ENCODE results near the gene C5AR2.
"Not testable (repeated sequence)": the region's sequence is repeated elsewhere in the genome, so short reads cannot be mapped to it uniquely, and the experiment has no call there.

The C5AR2 gene

GRCh38 chr19:47324502-47324901 is 7.5 kb upstream of the C5AR2 start:
- DNase-seq, result no peak

- no peak for DNase-seq
Observed at GRCh38 chr19:47330466-47330869, 1.5 kb upstream of the C5AR2 start.

DNA sequence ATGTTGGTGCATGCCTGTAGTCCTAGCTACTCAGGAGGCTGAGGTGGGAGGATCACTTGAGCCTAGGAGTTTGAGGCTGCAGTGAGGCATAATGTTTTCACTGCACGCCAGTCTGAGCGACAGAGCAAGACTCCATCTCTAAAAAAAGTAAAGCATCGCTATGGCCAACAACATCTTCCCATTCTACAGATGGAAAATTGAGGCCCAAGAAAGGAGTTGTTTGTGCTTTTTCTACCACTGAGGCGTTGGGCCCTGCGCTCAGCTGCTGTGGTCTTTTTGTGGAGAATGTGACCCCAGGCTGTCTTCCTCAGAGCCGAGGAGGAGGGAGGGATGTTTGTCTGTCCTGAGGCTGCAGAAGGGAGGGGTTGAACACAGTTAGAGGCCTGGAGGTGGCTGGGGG is 485 bp upstream of the C5AR2 start:
- DNase-seq, result no peak

GRCh38 chr19:47336765-47337718 is 5.1 kb downstream of the C5AR2 start:
- DNase-seq, result not testable (repeated sequence)

GRCh38 chr19:47339196-47339880 is 7.4 kb downstream of the C5AR2 start:
- DNase-seq, result no peak

DNA sequence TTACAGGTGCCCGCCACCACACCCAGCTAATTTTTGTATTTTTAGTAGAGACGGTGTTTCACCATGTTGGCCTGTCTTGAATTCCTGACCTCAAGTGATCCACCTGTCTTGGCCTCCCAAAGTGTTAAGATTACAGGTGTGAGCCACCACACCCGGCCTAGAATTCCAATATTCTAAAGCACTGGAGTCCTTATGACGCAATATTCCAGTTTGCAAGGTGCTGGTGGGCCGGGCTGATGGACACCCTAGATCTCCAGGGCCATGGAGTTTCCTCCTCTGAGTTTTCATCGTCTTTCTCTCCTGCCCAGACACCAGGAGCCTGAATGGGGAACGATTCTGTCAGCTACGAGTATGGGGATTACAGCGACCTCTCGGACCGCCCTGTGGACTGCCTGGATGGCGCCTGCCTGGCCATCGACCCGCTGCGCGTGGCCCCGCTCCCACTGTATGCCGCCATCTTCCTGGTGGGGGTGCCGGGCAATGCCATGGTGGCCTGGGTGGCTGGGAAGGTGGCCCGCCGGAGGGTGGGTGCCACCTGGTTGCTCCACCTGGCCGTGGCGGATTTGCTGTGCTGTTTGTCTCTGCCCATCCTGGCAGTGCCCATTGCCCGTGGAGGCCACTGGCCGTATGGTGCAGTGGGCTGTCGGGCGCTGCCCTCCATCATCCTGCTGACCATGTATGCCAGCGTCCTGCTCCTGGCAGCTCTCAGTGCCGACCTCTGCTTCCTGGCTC is 8.7 kb downstream of the C5AR2 start:
- DNase-seq, result no peak

GRCh38 chr19:47341734-47342133 is 9.8 kb downstream of the C5AR2 start:
- DNase-seq, result no peak

DNA sequence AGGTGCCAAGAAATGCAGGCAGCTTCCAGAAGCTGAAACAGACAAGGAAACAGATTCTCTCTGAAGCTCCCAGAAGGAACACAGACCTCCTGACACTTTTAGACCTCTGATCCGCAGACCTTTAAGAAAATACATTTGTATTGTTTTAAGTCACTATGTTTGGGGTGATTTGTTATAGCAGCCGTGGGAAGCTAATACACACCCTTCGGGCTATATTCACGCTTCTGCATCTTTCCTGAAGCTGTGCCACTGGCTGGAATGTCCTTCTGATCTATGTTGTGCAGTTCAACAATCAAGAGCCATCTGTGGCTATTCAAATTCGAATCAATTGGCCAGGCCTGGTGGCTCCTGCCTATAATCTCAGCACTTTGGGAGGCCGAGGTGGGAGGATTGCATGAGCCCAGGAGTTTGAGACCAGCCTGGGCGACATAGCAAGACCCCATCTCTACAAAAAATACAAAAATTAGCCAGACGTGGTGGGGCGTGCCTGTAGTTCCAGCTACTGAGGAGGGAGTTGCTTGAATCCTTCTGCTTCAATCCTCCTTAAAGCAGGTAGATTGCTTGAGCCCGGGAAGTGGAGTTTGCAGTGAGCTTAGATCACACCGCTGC is 11.3 kb downstream of the C5AR2 start:
- no peak for DNase-seq

GRCh38 chr19:47344425-47344824 is 12.4 kb downstream of the C5AR2 start:
- no peak for DNase-seq

DNA sequence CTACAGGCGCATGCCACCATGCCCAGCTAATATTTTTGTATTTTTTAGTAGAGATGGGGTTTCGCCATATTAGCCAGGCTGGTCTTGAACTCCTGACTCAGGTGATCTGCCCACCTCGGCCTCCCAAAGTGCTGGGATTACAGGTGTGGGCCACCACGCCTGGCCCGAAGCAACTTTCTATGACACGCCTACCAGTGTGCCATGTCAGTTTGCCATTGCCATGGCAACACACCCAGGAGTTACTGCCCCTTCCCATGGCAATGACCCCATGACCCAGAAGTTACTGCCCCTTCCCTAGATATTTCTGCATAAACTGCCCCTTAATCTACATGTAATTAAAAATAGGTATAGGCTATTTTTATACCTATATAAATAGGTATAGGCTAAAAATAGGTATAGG is 14.0 kb downstream of the C5AR2 start:
- DNase-seq, result not testable (repeated sequence)

DNA sequence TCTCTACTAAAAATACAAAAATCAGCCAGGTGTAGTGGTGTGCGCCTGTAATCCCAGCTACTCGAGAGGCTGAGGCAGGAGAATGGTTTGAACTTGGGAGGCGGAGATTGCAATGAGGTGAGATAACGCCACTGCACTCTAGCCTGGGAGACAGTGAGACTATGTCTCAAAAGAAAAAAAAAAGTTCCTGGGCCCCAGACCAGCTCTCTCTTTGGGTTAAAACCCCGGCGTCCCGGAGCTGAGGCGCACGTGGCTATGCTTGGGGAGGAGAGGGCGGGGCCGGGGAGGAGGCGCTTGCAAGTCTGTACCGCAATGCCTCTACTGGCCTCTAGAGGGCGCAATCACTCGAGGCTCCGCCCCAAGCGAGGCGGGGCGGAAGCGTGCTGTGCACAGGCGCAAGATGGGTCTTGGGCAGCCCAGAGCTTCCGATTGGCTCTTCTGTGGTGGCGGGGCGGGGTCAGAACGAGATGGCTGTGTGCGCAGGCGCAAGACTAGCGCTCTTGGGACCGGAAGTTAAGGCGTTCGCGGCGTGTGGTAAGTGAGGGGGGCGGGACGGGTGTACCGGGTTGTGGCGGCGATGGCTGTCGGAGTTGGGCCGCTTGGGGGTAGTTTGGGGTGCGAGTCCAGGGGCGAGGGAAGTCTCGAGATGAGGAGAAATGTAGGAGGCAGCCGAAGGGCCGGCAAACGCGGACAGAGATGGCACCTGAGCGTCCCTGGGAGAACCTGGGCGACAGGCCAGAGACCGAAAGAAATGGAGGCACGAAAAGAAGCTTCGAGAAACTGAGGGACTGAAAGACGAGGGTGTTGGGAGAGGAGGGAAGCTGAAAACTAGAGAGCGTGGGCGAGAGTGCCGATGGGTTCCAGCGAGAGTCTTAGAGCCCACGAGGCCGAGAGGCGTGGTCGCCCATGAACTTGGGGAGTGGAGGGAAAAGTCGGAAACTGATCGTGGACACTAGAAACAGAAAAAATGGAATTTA is 17.1 kb downstream of the C5AR2 start, which contains the start of gene DHX34:
Gene DHX34, plus strand, starts transcription at position 497 of the 977 bp plus-strand sequence. CDS start 3,716 bp downstream, outside the sequence.
- DNase-seq, result peak; percentile 99

GRCh38 chr19:47350630-47351029 is 18.7 kb downstream of the C5AR2 start:
- DNase-seq, result no peak

DNA sequence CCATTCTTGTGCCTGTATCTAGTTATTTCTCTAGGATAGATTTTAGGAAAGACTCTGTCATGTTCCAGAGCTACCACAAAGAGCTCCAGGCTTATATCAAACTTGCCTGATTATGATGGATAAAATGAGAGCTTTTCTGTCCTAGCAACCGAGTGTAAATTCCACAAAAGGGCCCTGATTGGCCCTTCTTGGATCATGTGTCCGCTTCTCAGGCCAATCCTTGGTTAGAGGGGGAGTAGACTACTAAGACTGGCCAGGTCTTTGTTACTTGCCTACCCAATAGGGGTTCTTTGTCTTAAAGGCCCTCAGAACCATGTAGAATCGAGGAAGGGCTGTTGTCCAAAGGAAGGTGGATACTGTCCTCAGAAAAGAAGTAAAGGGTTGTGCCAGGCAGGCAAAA is 19.6 kb downstream of the C5AR2 start:
- DNase-seq, result no peak

- DNase-seq, result no peak
Observed at GRCh38 chr19:47352095-47352494, 20.1 kb downstream of the C5AR2 start.

DNA sequence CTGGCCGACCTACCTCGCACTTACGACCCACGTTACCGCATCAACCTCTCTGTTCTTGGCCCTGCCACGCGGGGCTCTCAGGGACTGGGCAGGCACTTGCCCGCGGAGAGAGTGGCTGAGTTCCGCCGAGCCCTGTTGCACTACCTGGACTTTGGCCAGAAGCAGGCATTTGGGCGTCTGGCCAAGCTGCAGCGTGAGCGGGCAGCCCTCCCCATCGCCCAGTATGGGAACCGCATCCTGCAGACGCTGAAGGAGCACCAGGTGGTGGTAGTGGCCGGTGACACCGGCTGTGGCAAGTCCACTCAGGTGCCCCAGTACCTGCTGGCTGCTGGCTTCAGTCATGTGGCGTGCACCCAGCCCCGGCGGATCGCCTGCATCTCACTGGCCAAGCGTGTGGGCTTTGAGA is 21.3 kb downstream of the C5AR2 start:
- no peak for DNase-seq

DNA sequence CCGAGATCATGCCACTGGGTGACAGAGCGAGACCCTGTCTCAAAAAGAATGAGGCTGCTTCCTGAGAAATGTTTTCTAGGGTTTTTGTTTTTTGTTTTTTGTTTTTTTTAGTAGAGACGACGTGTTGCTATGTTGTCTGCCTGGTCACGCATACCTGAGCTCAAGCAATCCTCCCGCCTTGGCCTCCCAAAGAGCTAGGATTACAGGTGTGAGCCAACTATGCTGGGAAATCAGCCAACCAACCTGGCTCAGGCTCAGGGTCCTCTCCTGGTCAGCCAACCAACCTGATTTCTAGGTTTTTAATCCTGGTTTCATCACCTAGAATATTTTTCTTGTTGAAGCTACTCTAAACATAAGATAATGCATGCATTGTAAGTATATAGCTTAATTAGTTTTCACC is 24.9 kb downstream of the C5AR2 start:
- DNase-seq, result no peak

DNA sequence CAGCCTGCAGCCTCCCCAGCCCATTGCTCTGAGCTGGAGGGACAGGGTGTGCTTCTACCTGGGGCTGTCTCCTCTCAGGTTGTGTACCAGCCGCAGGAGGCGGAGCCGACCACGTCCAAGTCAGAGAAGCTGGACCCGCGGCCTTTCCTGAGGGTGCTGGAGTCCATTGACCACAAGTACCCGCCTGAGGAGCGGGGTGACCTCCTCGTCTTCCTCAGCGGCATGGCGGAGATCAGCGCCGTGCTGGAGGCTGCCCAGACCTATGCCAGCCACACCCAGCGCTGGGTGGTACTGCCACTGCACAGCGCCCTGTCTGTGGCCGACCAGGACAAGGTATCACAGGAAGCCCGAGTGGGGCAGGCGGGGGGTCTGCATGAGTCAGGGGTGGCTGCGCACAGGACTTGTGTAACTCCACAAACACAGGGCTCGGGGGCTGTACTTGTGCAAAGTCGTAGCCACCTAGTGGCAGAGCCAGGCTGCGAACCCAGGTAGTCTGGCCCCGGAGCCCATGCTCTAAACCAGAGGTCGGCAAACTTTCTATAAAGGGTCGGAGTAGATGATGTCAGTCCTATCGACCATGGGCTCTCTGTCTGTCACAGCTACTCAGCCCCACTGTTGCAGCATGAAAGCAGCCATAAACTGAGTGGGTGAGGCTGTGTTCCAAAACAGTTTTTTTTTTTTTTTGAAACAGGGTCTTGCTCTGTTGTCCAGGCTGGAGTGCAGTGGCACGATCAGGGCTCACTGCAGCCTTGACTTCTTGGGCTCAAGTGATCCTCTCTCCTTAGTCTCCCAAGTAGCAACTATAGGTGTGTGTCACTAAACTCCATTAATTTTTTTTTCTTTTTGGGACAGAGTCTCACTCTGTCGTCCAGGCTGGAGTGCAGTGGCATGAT is 26.1 kb downstream of the C5AR2 start:
- DNase-seq, result no peak

GRCh38 chr19:47358936-47359335 is 27.0 kb downstream of the C5AR2 start:
- DNase-seq, result no peak

- no peak for DNase-seq
Observed at GRCh38 chr19:47362321-47362720, 30.3 kb downstream of the C5AR2 start.

GRCh38 chr19:47363758-47364531 is 32.0 kb downstream of the C5AR2 start:
- DNase-seq, result no peak
